NCI-H526 treated with DMSO at 0.1 percent for 48 hours (cell line): ENCODE data around the gene POU2AF3.

Experiments
- DNase-seq: peaks from one replicate; lab custom pipeline; 2025; lab: John Stamatoyannopoulos, UW

The POU2AF3 gene

DNA sequence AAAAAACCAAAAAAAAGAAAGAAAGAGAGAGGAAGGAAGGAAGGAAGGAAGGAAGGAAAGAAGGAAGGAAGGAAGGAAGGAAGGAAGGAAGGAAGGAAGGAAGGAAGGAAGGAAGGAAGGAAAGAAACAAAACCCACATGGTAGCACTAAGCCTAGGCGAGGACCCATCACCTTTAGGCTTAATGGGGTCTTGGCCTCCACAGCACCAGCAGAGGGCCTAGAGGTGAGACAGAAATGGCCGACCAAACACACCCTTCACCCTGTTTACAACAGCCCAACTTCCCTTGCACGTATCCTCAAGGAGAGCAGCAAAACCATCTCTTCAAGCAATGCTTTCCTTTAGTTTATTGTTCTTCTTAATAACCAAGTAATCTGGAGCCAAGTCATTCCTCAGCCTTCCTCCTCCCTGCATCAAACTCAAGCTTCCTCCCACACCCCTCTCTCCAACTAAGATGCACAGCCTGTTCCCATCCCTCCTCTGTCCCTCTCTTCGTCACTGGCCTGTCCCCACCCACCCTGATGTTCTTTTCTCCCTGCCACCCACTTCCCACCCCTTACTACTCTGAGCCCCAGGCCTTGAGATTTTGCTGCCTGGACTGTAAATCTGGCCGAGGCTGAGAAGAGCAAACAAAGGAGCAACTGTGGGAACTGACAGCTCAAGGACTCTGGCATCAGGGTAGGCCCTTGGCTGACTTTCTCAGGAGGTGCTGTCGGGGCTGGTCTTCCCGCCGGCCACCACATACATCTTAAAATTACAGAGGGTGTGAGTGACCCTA, 54.8 kb downstream of the POU2AF3 start:
- no peak for DNase-seq

- DNase-seq = no peak
Observed at GRCh38 chr11:111353776-111354600, 55.6 kb downstream of the POU2AF3 start.

DNA sequence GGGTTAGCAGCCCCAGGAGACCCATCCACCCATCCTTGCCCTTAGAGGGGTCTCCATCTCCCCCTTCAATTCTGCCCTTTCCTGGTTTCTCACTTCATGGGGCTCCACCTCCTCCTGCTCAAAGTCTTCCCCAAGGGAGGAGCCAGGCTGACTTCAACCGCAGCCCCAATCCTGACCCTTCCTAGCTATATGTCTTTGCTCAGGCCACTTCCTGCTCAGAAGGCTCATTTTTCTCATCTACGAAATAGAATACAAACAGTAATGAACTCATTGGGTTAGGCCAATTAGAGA, 56.2 kb downstream of the POU2AF3 start:
- DNase-seq = no peak

- no peak for DNase-seq
Observed at GRCh38 chr11:111355101-111355500, 56.8 kb downstream of the POU2AF3 start.

GRCh38 chr11:111355956-111356659, 57.8 kb downstream of the POU2AF3 start:
- peak; percentile 94 for DNase-seq

DNA sequence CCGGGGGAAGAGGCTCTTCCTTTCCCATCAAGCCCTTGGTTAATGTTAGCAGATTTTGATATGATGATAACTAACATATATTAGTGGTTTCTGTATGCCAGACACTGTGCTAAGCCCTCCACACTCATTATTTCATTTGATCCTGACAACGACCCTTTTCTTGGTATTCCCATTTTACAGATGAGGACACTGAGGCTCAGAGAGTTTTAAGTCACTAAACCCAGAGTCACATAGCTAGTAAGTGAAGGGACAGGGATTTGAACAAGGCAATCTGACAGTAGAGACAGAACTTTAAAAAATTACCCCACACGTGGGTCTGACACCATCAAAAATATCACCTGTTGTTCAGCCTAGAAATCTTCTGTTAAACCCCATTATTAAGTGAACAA, 58.3 kb downstream of the POU2AF3 start:
- DNase-seq = no peak

GRCh38 chr11:111357150-111358037, 59.0 kb downstream of the POU2AF3 start:
- no peak for DNase-seq
